Tibial nerve (tissue), 4 donors: ENCODE measurements around the gene SHISA8. TPM values are rescaled to one million over a fixed set of nuclear protein-coding genes. Genes with fewer than 3 reads are reported as not detected.

Source experiments
- DNase-seq, 2 donors: peaks; one replicate each; pipeline ENCODE4 v3.0.0-alpha.2; 2019; ENCODE audit warnings: low spot score in 2 of 2
- H3K27ac ChIP-seq, 4 donors: fragments of 200-600 bp; sonication (generic) in 3 of 4; one replicate each; pipeline ENCODE4 v1.5.1; 2017 to 2019; ENCODE audit warnings: mild to moderate bottlenecking in 1 of 4
- H3K27me3 ChIP-seq, 2 donors: fragments of 200-600 bp; sonication (generic) in 1 of 2; one replicate each; pipeline versions ENCODE4 v1.5.1 to v1.6.0; 2017 to 2019
- H3K36me3 ChIP-seq, 3 donors: fragments of 200-600 bp; sonication (generic); one replicate each; pipeline ENCODE4 v1.5.1; 2018 to 2019
- H3K4me1 ChIP-seq, 4 donors: fragments of 200-600 bp; sonication (generic) in 3 of 4; one replicate each; pipeline ENCODE4 v1.5.1; 2017 to 2019
- H3K4me3 ChIP-seq, 4 donors: fragments of 200-600 bp; sonication (generic) in 3 of 4; one replicate each; pipeline ENCODE4 v1.5.1; 2017 to 2019; ENCODE audit warnings: mild to moderate bottlenecking in 1 of 4, moderate library complexity in 1 of 4
- H3K9me3 ChIP-seq, 4 donors: fragments of 200-600 bp; sonication (generic) in 3 of 4; one replicate each; pipeline ENCODE4 v1.5.1; 2017 to 2019
- EP300 ChIP-seq, 2 donors: sonication (generic); formaldehyde crosslinking; IDR thresholded peaks; one replicate each; pipeline ENCODE4 v1.6.1; 2017; ENCODE audit warnings: antibody characterized with exemption in 2 of 2, mild to moderate bottlenecking in 1 of 2
- POLR2A ChIP-seq, 2 donors: fragments of 450-650 bp; IDR thresholded peaks; one replicate each; pipeline ENCODE4 v1.6.1; 2017; ENCODE audit warnings: antibody characterized with exemption in 2 of 2, mild to moderate bottlenecking in 2 of 2, moderate library complexity in 2 of 2
- WGBS, 2 donors: methylation state at CpG; one replicate each; pipeline ENCODE4 v1.1.5; 2018; 5-methylcytosine and 5-hydroxymethylcytosine counted together
- total RNA-seq, 4 donors: library from RNA; depleted of rRNA; stranded (reverse); fragments of >200 nt; gene quantifications; one replicate each; pipeline ENCODE4 v1.1.0, GENCODE V29; 2016
- TF ChIP-seq, protein P1 (sequence below), 5 experiments: fragments of 200-600 bp in 3 of 5; fragments of 450-650 bp in 2 of 5; sonication (generic) in 3 of 5; IDR thresholded peaks; one replicate each; pipeline ENCODE4 v1.5.1; 2016 to 2019; ENCODE audit warnings: antibody characterized with exemption in 5 of 5, mild to moderate bottlenecking in 3 of 5, moderate library complexity in 2 of 5

SHISA8 gene
- total RNA-seq, 4 donors from 2014 or later, result 3.3 TPM; not detected in 3

DNA sequence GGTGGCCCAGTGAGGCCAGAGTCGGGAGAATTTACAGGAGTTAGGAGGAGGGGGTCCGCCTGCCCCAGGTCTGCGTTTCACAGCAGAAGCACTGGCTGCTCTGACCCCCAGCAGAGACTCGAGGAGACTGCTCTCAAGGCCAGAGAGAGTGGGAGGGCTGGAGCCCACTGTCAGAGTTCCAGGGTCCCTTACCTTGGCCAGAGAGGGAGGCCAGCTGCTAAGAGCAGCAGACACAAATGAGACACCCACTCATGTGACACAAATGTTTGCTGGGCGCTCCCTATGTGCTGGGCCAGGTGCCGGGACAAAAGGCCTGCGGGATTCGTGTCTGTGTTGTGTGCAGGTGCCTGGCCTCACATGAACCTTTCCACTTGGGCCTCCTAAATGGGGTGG lies 14.5 kb upstream of the SHISA8 start:
- Histone ChIP-seq H3K4me3 (no peak overlapping the region), H3K4me1 (peaks cover 0 to 16% (median 3%) of the 10 kb centered on the region in 4 donors), H3K9me3 (no peaks in the 10 kb centered on the region), H3K27me3 (peaks cover 0 to 21% of the 10 kb centered on the region in 2 donors), H3K27ac (no peak overlapping the region), H3K36me3 (no peaks in the 10 kb centered on the region)
- no peak for DNase-seq
- WGBS, 2 donors, result 73 to 77% methylated on average over 6 to 8 of the region's 8 CpGs
- TF ChIP-seq, protein P1, sequence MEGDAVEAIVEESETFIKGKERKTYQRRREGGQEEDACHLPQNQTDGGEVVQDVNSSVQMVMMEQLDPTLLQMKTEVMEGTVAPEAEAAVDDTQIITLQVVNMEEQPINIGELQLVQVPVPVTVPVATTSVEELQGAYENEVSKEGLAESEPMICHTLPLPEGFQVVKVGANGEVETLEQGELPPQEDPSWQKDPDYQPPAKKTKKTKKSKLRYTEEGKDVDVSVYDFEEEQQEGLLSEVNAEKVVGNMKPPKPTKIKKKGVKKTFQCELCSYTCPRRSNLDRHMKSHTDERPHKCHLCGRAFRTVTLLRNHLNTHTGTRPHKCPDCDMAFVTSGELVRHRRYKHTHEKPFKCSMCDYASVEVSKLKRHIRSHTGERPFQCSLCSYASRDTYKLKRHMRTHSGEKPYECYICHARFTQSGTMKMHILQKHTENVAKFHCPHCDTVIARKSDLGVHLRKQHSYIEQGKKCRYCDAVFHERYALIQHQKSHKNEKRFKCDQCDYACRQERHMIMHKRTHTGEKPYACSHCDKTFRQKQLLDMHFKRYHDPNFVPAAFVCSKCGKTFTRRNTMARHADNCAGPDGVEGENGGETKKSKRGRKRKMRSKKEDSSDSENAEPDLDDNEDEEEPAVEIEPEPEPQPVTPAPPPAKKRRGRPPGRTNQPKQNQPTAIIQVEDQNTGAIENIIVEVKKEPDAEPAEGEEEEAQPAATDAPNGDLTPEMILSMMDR (IDR thresholded peaks at IDR 0.05), result no peak
- TF ChIP-seq EP300 (IDR thresholded peaks at IDR 0.05), result no peak
- TF ChIP-seq POLR2A (IDR thresholded peaks at IDR 0.05), result no peak

DNA sequence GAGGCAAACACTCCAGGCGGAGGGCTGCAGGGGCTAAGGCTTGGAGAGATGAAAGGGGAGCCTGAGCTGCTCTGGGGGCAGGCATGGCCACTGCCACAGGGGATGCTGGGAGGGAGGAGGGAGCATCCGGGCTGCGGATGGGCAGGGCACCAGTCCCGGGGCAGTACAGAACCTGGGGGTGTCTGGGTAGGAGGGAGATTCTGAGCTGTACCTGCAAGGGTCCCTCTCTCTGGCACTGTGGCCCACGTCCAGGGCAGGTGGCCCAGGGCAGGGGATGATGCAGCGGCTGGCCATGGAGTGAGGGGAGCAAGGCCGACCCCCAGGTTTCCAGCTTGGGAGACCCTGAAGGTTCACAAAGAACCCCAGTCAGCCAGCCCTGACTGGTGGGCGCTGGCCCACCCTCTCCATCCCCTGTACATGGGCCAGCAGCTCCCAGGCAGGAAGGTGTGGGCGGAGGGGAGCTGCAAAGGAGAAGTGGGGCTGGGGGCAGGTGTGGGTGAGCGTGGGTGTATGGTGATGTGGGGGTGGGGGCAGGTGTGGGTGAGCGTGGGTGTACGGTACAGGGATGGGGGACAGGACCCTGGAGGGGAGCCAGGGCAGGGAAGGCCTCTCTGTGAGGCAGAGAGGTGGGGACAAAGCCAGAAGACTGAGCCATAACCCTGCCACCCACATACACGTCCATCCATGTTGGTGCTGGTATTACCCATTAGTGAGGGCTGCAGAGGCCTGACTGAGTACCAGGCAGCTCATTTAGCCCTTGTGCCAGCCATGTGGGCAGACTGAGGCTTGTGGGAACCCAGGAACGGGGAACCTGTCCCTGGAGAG lies 13.9 kb upstream of the SHISA8 start:
- Histone ChIP-seq H3K27ac (peak overlapping the region in 1 of 4 donors; percentile 7), H3K4me3 (no peak overlapping the region), H3K27me3 (peaks cover 0 to 21% of the 10 kb centered on the region in 2 donors), H3K36me3 (no peaks in the 10 kb centered on the region), H3K4me1 (peaks cover 0 to 16% (median 3%) of the 10 kb centered on the region in 4 donors), H3K9me3 (no peaks in the 10 kb centered on the region)
- TF ChIP-seq, protein P1 (IDR thresholded peaks at IDR 0.05), result no peak
- no peak for TF ChIP-seq EP300 (IDR thresholded peaks at IDR 0.05)
- TF ChIP-seq POLR2A (IDR thresholded peaks at IDR 0.05), result no peak
- DNase-seq, result no peak
- 60 to 75% methylated on average over 14 of the region's 14 CpGs for WGBS, 2 donors

DNA sequence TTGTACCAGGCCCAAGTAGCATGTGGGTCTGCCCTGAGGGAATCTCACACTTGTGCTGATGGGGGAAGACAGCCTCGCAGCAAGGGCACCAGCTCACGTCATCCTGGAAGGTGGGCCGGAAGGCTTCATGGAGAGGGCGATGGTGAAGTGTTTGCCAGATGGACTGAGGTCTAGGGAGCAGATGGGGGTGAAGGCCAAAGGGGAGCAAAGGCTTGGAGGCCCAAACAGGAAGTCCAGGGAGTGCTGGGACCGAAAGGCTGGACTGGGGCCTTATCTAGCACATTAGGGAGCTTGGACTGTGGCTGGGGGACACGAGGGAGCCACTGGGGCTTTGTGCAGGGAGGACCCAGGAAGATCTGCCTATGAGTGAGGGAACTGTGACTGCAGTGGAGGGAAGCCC lies 12.9 kb upstream of the SHISA8 start:
- WGBS, 2 donors, result 76 to 82% methylated on average over 6 of the region's 6 CpGs

DNA sequence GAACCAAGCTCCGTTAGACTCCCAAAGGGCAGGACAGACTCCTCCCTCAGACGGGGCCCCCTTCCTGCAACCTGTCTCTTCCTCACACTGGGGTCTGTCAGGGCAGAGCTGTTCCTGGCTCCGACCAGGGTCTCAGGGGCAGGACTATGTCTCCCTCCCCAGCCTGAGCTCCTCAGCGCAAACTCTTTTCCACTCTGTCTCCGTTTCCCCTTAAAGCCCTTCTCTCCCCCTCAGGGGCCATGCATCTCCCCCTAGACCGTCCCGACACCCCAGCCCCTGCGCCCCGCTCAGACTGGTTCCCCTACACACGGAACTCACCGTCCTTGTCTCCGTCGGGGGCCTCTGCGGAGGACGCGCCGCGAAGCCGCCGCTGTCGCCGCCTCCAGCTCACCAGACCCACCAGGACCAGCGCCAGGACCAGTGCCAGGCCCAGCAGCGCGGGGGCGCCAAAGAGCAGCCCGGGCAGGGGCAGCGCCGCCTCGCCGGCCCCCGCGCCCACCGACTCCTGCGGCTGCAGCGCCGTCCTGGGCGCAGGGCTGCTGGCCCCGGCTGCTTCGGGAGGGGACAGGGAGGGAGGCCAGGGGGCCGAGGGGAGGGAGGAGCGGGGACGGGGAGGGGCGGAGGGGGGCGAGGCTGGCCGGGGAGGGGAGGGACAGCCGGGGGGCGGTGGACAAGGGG lies 11.0 kb upstream of the SHISA8 start:
- H3K36me3 ChIP-seq, result no peaks in the 10 kb centered on the region
- peak overlapping the region in 3 of 4 donors; percentile 23 to 54 (median 53) for H3K4me3 ChIP-seq
- peaks cover 0 to 21% of the 10 kb centered on the region in 2 donors for H3K27me3 ChIP-seq
- peak overlapping the region in 1 of 4 donors; percentile 88 for H3K27ac ChIP-seq
- H3K9me3 ChIP-seq, result no peaks in the 10 kb centered on the region
- DNase-seq, result peak in 1 of 2 donors; percentile 51
- 9 to 20% methylated on average over 14 to 34 of the region's 48 CpGs for WGBS, 2 donors
- no peak for TF ChIP-seq EP300 (IDR thresholded peaks at IDR 0.05)
- no peak for TF ChIP-seq POLR2A (IDR thresholded peaks at IDR 0.05)
- TF ChIP-seq, protein P1 (IDR thresholded peaks at IDR 0.05), result peak; percentile 60 to 74 (median 61)
- peaks cover 0 to 16% (median 3%) of the 10 kb centered on the region in 4 donors for H3K4me1 ChIP-seq

More for the DNA sequence above, 12.9 kb upstream of the SHISA8 start:
- H3K4me3 ChIP-seq, result no peak overlapping the region
- TF ChIP-seq, protein P1 (IDR thresholded peaks at IDR 0.05), result no peak
- TF ChIP-seq POLR2A (IDR thresholded peaks at IDR 0.05), result no peak
- TF ChIP-seq EP300 (IDR thresholded peaks at IDR 0.05), result no peak
- no peaks in the 10 kb centered on the region for H3K36me3 ChIP-seq
- H3K27me3 ChIP-seq, result peaks cover 0 to 21% of the 10 kb centered on the region in 2 donors
- H3K9me3 ChIP-seq, result no peaks in the 10 kb centered on the region
- no peak overlapping the region for H3K27ac ChIP-seq
- H3K4me1 ChIP-seq, result peaks cover 0 to 16% (median 3%) of the 10 kb centered on the region in 4 donors
- no peak for DNase-seq
